ENCODE measurements around the gene ACOX3.
"Not testable (repeated sequence)": the region's sequence is repeated elsewhere in the genome, so short reads cannot be mapped to it uniquely, and the experiment has no call there.

Gene ACOX3

DNA sequence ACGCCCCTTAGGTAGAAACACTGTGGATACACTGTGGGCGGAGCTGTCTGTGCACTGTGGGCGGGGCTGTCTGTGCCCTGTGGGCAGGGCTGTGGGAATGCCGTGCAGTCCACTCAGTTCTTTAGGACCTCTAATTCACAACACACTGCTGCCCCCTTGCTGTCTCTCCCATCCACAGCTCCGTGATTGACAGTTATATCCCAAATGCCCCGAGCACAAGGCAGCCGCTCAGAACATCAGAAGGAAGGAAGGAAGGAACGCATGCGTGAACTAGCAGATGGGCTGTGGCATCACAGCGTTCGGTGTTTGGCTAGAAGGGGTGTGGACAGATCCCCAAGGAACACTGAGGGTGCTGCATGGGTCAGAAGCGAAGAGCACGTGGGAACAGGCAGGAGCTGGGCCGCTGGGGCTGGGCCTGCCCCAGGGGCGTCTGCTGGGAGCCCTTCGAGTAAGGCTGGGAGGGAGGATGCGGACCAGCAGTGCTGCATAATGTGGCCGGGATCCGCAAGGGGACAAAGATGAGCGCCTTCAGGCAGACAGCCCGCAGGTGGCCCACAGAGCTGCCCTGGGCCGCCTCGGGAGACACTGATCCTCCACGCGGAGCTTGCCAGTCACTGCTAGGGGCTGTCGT lies 29.8 kb downstream of the ACOX3 start:
- FAIRE-seq (no peak), DNase-seq (ENCODE audit: insufficient read length, low spot score) (no peak)

DNA sequence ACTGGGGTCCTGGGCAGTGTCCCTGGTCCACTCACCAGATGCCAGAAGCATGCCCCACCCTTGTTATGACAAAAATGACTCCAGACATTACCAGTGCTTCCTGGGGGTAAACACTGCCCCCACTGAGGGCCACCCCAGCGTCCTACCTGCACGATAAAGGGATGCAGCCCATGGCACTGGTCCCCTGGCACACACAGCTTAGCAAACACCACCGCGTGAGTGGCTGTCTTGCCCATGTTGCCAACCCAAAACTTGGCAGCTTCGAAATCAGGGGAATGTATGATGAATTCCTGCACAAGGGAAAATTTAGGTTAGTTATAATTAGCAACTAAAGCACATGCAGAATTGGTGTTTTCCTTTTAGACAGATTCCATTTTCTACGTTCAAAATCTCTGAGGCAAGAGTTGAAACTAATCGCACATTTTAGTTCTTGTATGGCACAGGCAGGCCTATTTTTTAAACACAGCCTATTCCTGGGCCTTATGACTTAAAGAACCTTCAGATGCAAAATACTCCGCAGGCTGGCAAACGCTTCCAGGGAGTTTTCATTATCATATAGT lies 30.4 kb downstream of the ACOX3 start:
- TF ChIP-seq PAX5 (IDR thresholded peaks at IDR 0.05; ENCODE audit: insufficient read depth, low read length, severe bottlenecking) (no peak), POLR2A (IDR thresholded peaks at IDR 0.05; ENCODE audit: low read depth, low read length) (no peak), POLR2AphosphoS5 (IDR thresholded peaks at IDR 0.05; ENCODE audit: low read depth, low read length) (no peak), SPI1 (IDR thresholded peaks at IDR 0.05; ENCODE audit: low read depth, low read length) (no peak), TAF1 (IDR thresholded peaks at IDR 0.05; ENCODE audit: low read depth, low read length) (no peak), POU2F2 (IDR thresholded peaks at IDR 0.05; ENCODE audit: low read depth, low read length) (no peak)
- DNase-seq (ENCODE audit: insufficient read length, low spot score) (no peak), FAIRE-seq (peak; percentile 75)

More for the DNA sequence above, 29.8 kb downstream of the ACOX3 start:
- TF ChIP-seq SPI1 (IDR thresholded peaks at IDR 0.05; ENCODE audit: low read depth, low read length): no peak
- TF ChIP-seq POLR2AphosphoS5 (IDR thresholded peaks at IDR 0.05; ENCODE audit: low read depth, low read length): no peak
- no peak for TF ChIP-seq TAF1 (IDR thresholded peaks at IDR 0.05; ENCODE audit: low read depth, low read length)
- TF ChIP-seq POLR2A (IDR thresholded peaks at IDR 0.05; ENCODE audit: low read depth, low read length): no peak
- TF ChIP-seq PAX5 (IDR thresholded peaks at IDR 0.05; ENCODE audit: insufficient read depth, low read length, severe bottlenecking): no peak
- no peak for TF ChIP-seq POU2F2 (IDR thresholded peaks at IDR 0.05; ENCODE audit: low read depth, low read length)

DNA sequence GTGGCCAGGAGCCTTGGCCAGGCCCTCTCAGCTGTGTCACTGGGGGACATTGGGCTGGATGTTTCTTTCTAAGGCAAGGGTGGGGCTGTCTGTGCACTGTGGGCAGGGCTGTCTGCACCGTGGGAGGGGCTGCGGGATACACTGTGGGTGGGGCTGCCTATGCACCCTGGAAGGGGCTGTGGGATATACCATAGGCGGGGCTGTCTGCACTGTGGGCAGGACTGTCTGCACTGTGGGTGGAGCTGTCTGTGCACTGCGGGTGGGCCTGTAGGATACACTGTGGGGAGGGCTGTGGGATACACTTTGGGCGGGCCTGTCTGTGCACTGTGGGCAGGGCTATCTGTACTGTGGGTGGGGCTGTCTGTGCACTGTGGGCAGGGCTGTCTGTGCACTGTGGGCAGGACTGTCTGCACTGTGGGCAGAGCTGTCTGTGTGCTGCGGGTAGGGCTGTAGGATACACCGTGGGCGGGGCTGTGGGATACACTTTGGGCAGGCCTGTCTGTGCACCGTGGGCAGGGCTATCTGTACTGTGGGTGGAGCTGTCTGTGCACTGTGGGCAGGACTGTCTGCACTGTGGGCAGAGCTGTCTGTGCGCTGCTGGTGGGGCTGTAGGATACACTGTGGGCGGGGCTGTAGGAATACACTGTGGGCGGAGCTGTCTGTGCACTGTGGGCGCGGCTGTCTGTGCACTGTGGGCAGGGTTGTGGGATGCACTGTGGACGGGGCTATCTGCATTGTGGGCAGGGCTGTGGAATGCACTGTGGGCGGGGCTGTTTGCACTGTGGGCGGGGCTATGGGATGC lies 31.1 kb downstream of the ACOX3 start:
- FAIRE-seq: peak; percentile 20
- no peak for DNase-seq (ENCODE audit: insufficient read length, low spot score)
- no peak for TF ChIP-seq POLR2AphosphoS5 (IDR thresholded peaks at IDR 0.05; ENCODE audit: low read depth, low read length)
- TF ChIP-seq POLR2A (IDR thresholded peaks at IDR 0.05; ENCODE audit: low read depth, low read length): no peak
- TF ChIP-seq TAF1 (IDR thresholded peaks at IDR 0.05; ENCODE audit: low read depth, low read length): no peak
- no peak for TF ChIP-seq POU2F2 (IDR thresholded peaks at IDR 0.05; ENCODE audit: low read depth, low read length)
- TF ChIP-seq SPI1 (IDR thresholded peaks at IDR 0.05; ENCODE audit: low read depth, low read length): no peak
- TF ChIP-seq PAX5 (IDR thresholded peaks at IDR 0.05; ENCODE audit: insufficient read depth, low read length, severe bottlenecking): no peak

DNA sequence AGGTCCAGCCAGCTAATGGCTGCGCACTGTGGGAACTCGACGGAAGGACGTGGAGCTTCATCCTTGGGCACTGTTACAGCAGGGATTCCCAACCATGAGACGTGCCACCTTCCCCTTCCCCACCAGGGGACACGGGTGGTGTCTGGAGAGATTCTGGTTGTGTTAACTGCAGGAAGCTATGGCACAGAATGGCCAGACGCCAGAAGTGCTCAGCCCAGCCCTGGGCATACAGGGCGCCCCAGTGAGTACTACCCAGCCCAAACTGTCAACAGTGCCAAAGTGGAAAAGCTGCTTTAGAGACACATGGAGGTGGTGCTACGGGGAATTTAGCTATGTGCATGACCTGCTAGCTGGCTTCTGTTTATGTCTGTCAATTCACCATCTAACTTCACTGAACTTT lies 32.8 kb downstream of the ACOX3 start:
- TF ChIP-seq POLR2A (IDR thresholded peaks at IDR 0.05; ENCODE audit: low read depth, low read length) (no peak), TAF1 (IDR thresholded peaks at IDR 0.05; ENCODE audit: low read depth, low read length) (no peak), POLR2AphosphoS5 (IDR thresholded peaks at IDR 0.05; ENCODE audit: low read depth, low read length) (no peak), POU2F2 (IDR thresholded peaks at IDR 0.05; ENCODE audit: low read depth, low read length) (no peak), SPI1 (IDR thresholded peaks at IDR 0.05; ENCODE audit: low read depth, low read length) (no peak), PAX5 (IDR thresholded peaks at IDR 0.05; ENCODE audit: insufficient read depth, low read length, severe bottlenecking) (no peak)
- no peak for FAIRE-seq
- DNase-seq (ENCODE audit: insufficient read length, low spot score): no peak

DNA sequence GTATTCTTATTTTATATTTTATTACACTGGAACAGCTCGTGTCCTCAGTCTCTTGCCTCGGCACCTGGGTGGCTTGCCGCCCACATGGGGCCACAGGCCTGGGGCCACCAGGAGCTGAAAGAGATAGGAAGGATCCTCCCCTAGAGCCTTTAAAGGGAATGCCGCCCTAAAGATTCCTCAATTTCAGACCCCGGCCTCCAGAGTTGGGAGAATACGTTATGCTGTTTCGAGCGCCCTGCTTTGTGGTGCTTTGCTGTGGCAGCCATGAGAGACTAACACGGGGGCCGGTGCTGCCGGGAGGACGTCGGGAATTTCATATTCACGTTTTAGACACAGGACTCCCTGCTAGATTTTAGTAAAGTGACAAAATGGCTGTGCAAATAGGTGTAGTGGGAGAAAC lies 33.2 kb downstream of the ACOX3 start:
- no peak for FAIRE-seq
- no peak for TF ChIP-seq POU2F2 (IDR thresholded peaks at IDR 0.05; ENCODE audit: low read depth, low read length)
- no peak for TF ChIP-seq POLR2AphosphoS5 (IDR thresholded peaks at IDR 0.05; ENCODE audit: low read depth, low read length)
- TF ChIP-seq SPI1 (IDR thresholded peaks at IDR 0.05; ENCODE audit: low read depth, low read length): no peak
- TF ChIP-seq POLR2A (IDR thresholded peaks at IDR 0.05; ENCODE audit: low read depth, low read length): no peak
- no peak for TF ChIP-seq TAF1 (IDR thresholded peaks at IDR 0.05; ENCODE audit: low read depth, low read length)
- TF ChIP-seq PAX5 (IDR thresholded peaks at IDR 0.05; ENCODE audit: insufficient read depth, low read length, severe bottlenecking): no peak
- DNase-seq (ENCODE audit: insufficient read length, low spot score): no peak

DNA sequence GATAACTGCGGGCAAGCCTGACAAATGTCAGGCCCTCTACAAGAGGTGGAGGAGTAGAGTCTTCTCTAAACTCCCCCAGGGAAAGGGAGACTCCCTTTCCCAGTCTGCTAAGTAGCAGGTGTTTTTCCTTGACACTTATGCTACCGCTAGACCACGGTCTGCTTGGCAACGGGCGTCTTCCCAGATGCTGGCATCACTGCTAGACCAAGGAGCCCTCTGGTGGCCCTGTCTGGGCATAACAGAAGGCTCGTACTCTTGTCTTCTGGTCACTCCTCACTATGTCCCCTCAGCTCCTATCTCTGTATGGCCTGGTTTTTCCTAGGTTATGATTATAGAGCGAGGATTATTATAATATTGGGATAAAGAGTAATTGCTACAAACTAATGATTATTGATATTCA lies 33.6 kb downstream of the ACOX3 start:
- not testable (repeated sequence) for FAIRE-seq; DNase-seq (ENCODE audit: insufficient read length, low spot score)

DNA sequence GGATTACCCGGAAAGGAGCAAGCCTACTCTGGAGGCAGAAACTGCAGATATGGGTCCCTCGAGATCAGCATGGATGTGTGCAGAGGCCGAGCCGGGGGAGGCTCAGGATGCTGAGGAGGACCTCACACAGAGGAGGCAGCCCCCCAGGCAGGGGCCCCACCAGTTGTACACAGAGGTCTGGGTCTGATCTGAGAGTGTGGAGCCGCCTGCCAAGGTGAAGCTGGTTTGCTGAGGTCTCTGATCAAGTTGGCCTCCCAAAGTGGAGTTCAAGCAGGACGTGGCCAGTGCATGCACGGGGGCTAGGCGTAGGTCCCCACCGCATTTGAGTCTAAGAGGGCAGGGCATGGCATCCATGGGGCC lies 35.0 kb downstream of the ACOX3 start:
- FAIRE-seq (no peak), DNase-seq (ENCODE audit: insufficient read length, low spot score) (no peak)
- TF ChIP-seq SPI1 (IDR thresholded peaks at IDR 0.05; ENCODE audit: low read depth, low read length): no peak
- no peak for TF ChIP-seq TAF1 (IDR thresholded peaks at IDR 0.05; ENCODE audit: low read depth, low read length)
- no peak for TF ChIP-seq POU2F2 (IDR thresholded peaks at IDR 0.05; ENCODE audit: low read depth, low read length)
- no peak for TF ChIP-seq PAX5 (IDR thresholded peaks at IDR 0.05; ENCODE audit: insufficient read depth, low read length, severe bottlenecking)
- no peak for TF ChIP-seq POLR2A (IDR thresholded peaks at IDR 0.05; ENCODE audit: low read depth, low read length)
- TF ChIP-seq POLR2AphosphoS5 (IDR thresholded peaks at IDR 0.05; ENCODE audit: low read depth, low read length): no peak

DNA sequence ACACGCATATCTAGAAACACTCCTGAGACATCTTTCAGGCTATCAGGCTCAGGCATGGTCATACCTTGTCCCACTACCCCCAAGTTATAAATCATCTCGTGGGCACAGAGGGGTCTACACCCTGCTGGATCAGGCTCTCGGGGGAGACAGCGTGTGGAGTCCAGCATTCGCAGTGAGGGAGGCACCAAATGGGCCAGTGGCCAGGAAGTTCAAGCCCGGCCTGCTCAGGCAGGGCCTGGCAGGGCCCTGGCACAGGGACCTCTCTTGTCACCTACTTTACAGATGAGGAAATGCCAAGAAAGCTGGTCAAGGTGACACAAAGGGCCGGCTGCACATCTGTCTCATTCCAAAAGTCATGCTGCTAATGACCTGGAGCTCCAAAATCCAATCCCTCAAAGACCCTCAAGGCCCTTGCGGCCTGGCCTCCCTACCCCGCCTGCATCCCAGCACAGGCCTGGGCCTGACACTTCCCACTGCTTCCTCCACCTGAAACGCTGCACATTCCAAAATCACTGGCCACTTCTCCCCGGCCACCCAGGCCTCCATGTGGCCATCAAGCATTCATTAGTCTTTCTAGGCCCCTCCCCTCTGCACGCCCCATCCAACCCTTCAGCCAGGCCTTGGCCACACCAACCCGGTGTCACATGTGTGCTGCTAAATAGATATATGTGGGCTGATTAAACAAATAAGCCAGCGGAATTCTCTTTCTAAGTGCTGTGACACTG lies 35.6 kb downstream of the ACOX3 start:
- no peak for DNase-seq (ENCODE audit: insufficient read length, low spot score)
- no peak for FAIRE-seq
- TF ChIP-seq SPI1 (IDR thresholded peaks at IDR 0.05; ENCODE audit: low read depth, low read length) (no peak), TAF1 (IDR thresholded peaks at IDR 0.05; ENCODE audit: low read depth, low read length) (no peak), POLR2AphosphoS5 (IDR thresholded peaks at IDR 0.05; ENCODE audit: low read depth, low read length) (no peak), POLR2A (IDR thresholded peaks at IDR 0.05; ENCODE audit: low read depth, low read length) (no peak), PAX5 (IDR thresholded peaks at IDR 0.05; ENCODE audit: insufficient read depth, low read length, severe bottlenecking) (no peak), POU2F2 (IDR thresholded peaks at IDR 0.05; ENCODE audit: low read depth, low read length) (no peak)

DNA sequence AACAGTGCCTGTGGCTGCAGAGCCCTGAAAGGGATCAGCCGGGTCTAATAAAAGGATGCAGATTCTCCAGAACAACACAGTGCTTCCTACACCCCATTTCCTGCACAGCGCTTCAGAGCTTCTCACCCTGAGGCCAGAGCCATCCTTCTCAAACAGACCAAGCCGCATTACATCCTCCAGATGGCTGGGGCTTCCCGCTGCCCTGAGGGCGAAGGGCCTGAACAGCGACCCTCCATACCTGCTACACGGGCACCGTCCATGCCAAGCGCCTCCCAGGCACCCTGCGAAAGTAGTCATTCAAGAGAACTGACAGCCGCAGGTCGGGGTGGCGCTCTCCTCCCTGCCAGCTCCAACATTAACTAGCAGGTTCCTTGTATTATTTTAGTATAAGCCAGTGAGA lies 36.5 kb downstream of the ACOX3 start:
- FAIRE-seq: no peak
- no peak for DNase-seq (ENCODE audit: insufficient read length, low spot score)
- no peak for TF ChIP-seq POLR2A (IDR thresholded peaks at IDR 0.05; ENCODE audit: low read depth, low read length)
- TF ChIP-seq PAX5 (IDR thresholded peaks at IDR 0.05; ENCODE audit: insufficient read depth, low read length, severe bottlenecking): no peak
- TF ChIP-seq POU2F2 (IDR thresholded peaks at IDR 0.05; ENCODE audit: low read depth, low read length): no peak
- no peak for TF ChIP-seq POLR2AphosphoS5 (IDR thresholded peaks at IDR 0.05; ENCODE audit: low read depth, low read length)
- no peak for TF ChIP-seq TAF1 (IDR thresholded peaks at IDR 0.05; ENCODE audit: low read depth, low read length)
- no peak for TF ChIP-seq SPI1 (IDR thresholded peaks at IDR 0.05; ENCODE audit: low read depth, low read length)

All from GM12891 (cell line).